Left ventricle myocardium superior (tissue), 1 donor: Measurements from ENCODE around the gene CREG2. TPM values are rescaled to one million over a fixed set of nuclear protein-coding genes. Genes with fewer than 3 reads are reported as not detected.

Experiments used
- ATAC-seq: fragments of 200-7000 bp; cut with Tn5 transposase; one replicate; pipeline ENCODE4 v1.9.1; 2020; ENCODE audit warnings: mild to moderate bottlenecking, moderate library complexity
- DNase-seq: peaks from one replicate; pipeline ENCODE4 v3.0.0-alpha.2; 2020
- intact Hi-C: fragments of 100-400 bp; cut with micrococcal nuclease; formaldehyde crosslinking; loops from one replicate; pipeline ENCODE4 v1.11.0; 2022
- microRNA-seq: library from miRNA; unstranded; fragments of <30 nt; microRNA quantifications from one replicate; pipeline ENCODE4 v1.2.0, GENCODE V29; 2020; ENCODE audit warnings: borderline number of aligned reads
- total RNA-seq: library from RNA; stranded (reverse); fragmentation: NEBNext Ultra II Directional; extraction: Animal tissue kit (Norgen Biotek cat#: 25700); gene quantifications from one replicate; pipeline ENCODE4 v1.2.1, GENCODE V29; 2021
- donor health status: DM: no; HTN: yes; CAD: no; lungs with severe emphysema.

CREG2 gene
- total RNA-seq, 1 donor from 2014 or later, result not detected

DNA sequence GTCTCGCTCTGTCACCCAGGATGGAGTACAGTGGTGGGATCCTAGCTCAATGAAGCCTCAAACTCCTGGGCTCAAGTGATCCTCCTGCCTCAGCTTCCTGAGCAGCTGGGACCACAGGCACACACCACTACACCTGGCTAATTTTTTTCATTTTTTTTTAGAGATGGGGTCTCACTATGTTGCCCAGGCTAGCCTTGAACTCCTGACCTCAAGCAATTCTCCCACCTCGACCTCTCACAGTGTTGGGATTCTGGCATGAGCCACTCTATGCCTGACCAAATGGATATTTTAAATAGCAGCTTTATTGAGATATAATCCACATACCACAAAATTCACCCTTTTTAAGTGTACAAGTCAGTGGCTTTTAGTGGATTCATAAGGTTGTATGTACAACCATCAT, 89.9 kb downstream of the CREG2 start:
- DNase-seq, result no peak
- ATAC-seq, result no peak
- intact Hi-C loops, result no loop called here

DNA sequence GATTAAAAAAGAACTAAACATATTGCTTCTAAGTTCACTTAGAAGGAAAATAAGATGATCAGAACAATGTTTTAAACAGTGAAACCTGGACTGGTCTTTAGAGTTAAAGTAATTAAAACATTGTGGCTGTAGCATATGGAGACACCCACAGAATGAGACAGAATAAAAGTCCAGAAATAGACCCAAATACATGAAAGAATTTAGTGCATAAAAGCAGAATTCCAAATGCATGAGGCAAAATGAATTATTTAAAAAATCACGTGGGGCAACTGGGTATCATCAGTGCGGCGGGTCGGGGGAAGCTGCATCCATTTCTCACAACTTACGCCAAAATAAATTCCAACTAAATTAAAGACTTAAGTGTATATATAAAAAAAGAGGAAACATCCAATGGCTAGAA, 90.9 kb downstream of the CREG2 start:
- ATAC-seq (no peak), DNase-seq (no peak)
- intact Hi-C loops, result no loop called here

DNA sequence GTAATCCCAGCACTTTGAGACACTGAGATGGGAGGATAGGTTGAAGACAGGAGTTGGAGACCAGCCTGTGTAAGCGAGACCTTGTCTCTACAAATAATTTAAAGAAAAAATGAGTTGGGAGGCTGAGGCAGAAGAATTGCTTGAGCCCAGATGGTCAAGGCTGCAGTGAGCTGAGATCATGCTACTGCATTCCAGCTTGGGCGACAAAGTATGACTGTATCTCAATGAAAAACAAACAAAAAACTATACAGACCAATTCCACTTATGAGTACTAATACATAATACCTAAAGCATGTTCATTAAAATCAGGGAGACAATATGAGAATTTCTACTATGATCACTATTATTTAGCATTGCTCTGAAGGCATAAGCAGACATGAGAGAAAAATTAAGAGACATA, 91.4 kb downstream of the CREG2 start:
- DNase-seq (no peak), ATAC-seq (no peak)
- intact Hi-C loops, result no loop called here

Small RNA genes within 50 kb of the gene (microRNA-seq; reads per million reads assigned to microRNA genes)
- not detected for gene MIR5696

Other genes with a start within 250 kb of the CREG2 start
- gene TBC1D8, start 236.1 kb downstream of the CREG2 start, total RNA-seq, result 47.8 TPM
- gene CNOT11, start 134.6 kb downstream of the CREG2 start, total RNA-seq, result 37.4 TPM
- gene RNF149, start 78.8 kb downstream of the CREG2 start, total RNA-seq, result 16.6 TPM
- not detected for gene RFX8, start 87.6 kb upstream of the CREG2 start, total RNA-seq